ENCODE data around the gene PLAAT1. TPM values are rescaled to one million over a fixed set of nuclear protein-coding genes. Genes with fewer than 3 reads are reported as not detected.

Gene PLAAT1
- polyA plus RNA-seq (2014; cell fraction: cytosol; rRNA removed), result 0.17 TPM in 1 of 2 replicates, not detected in the other
- not detected in 2 replicates for polyA plus RNA-seq (2014; cell fraction: nucleus; rRNA removed)

DNA sequence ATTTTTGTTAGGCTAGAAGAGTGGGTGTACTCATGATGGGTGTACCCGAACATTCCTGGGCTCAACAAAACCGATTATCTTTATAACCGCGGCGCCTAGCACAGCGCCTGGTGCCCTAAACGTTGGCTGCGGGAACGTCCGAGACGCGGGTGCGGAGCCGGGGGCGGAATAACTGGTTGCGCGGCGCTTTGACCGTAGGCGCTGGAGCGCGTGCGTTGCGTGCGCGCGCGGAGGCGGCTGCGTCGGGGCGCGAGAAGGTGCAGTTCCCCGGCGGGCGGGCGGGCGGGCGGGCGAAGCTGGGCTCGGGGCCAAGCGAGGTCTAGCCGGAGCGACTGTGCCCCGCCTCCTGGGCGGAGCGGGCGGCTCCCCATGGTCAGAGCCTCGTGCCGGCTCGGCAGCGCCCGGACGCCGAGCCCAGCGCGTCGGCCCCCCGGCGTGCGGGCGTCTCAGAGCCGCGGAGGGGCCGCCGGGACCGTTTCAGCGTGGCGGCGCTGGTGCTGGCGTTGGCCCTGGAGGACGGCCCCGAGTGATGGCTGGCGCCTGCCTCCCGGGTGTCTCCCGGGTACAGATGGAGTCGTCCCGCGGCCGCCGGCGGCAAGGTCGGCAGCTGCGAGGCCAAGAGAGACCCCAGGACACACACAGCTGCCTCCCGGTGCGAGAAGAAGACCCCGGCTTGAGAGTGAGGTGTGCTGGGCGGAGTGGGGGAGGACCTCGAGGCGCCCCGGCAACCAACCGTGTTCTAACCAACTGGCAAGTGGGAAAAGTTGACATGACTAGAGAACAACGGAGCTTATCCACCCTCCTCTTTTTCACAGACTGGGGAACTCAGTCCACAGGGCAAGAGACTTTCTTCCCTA, at the start of gene PLAAT1:
Gene PLAAT1 (plus strand): TSS at position 373 of the 857 bp plus-strand sequence. CDS start 14,429 bp downstream, outside the sequence.
- DNase-seq (ENCODE audit: low spot score), result peak; percentile 43

DNA sequence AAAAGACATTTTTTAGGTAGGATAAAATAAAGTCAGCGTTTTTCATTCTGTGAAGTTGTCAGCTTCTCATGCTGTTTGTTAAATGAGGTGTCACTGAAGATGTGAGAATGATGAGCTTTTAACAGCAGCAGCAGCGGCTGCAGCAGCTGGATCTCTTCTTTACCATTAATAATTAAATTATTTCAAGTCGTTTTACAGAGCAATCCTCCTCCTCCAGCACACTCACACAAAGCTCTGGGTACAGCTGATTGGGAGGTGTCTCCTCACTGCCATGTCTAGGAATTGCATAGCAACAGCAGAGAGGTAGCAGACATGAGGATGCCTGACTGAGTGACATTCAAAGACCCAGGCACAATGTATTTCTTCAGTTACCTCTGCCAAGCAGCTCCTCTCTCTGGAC, 46.7 kb upstream of the PLAAT1 start:
- no peak for DNase-seq (ENCODE audit: low spot score)

DNA sequence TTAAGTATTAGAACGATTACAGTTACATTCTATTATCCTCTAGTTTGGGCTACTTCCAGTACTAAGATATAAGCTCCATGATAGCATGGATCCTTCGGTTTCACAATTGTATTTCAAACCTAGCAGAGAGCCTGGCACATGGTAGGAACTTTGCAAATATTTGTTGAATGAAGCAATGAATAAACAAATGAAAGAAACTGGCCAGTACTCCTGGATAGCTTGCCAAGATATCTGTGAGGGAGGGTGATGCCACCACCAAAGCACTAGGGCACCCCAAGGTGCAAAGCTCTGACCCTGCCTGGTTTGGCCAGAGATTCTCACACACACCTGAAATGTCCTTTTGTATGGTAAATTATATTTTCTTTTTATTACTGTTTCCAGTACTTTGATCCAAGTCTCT, 44.3 kb upstream of the PLAAT1 start:
- no peak for DNase-seq (ENCODE audit: low spot score)

DNA sequence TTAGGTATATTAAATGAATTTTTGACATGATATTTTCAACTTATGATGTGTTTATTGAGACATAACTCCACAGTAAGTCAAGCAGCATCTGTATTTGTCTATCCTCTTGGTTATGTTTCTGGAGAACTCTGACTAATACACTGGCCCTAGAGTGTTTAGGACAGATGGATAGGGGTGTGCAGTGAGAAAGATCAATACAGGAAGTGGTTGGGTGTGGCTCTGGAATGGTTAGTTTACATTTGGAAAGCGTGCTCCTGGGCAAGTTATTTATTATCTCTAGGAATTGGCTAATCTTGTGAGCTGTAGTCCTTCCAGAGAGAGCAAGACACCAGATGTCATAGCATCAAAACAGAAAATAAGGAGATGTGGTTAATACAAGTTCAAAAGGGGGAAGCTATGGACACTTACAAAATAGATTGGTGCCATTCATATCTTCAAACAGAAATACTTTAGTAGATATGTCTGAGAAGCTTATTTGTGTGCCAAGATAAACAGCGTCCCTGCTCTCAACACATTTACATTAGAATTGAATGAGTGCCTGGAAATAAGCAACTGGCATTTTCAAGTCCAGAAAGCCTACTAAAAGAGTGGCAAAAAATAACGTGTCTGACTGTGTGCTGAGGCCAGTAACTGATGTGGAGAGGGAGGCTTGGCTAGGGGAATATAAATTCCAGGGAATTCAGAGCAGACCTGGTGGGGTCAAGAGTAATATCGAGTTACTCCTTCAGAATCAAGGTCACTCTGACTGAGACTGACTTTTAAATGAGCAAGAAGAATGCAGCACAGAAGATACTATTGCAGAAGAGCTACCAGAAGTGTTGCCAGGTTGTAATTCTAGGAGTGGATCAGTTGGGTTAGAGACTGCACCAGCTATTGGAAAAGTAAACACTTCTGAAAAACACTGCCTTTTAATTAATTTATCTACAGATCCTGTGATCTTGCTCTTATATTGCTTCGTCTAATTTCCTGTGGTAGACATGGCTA, 33.4 kb upstream of the PLAAT1 start:
- no peak for DNase-seq (ENCODE audit: low spot score)

DNA sequence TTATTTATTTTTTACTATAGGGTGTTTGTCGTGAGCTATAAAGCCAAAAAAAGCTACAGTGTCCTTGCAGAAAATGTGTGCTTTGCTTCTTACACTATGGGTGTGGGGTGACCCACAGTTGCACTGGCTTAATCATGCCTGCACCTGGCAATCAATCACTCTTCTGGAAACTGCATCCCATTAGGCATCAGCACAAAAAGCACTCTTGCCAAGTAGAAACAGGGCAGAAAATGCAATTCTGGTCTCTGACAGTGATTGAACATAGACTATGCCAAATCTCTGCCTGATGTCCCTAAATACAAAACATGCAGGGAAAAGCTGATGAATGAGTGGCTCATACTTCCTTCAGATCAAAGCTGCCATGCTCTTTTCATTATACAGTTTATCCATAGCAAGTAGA, 30.4 kb upstream of the PLAAT1 start:
- no peak for DNase-seq (ENCODE audit: low spot score)

DNA sequence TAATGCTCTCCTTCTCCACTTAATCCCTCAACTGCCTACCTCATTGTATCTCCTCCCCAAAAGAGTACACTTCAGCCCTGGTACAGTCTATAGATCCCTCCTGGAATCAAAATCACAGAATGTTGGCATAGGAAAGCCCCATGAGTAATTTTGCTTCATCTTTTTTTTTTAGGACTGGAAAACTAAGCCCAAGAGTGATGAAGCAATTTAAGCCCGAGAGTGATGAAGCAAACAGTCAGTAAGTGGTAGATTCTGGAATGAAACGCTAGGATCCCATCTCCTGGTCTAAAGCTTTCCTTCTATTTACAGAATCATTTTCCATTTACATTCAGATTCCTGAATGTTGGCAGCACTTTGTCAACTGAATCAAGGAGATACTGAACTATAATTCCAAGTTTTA, 29.8 kb upstream of the PLAAT1 start:
- no peak for DNase-seq (ENCODE audit: low spot score)

DNA sequence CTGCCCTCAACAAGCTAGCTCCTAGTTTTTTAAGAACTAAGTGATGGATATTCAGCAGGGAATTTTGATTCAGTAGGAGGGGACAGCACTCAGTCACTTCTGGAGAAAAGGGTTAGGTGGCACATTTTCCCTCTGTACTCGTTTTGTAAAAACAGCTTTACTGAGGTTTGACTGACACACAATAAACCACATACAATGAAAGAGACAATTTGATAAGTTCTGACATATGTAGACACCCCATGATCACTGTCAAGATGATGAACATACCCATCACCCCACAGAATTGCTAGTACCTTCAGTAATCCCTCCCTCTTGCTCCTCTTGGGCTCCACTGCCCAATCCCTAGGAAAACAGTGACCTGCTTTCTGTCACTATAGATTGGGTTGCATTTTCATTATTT, 29.0 kb upstream of the PLAAT1 start:
- DNase-seq (ENCODE audit: low spot score), result no peak

DNA sequence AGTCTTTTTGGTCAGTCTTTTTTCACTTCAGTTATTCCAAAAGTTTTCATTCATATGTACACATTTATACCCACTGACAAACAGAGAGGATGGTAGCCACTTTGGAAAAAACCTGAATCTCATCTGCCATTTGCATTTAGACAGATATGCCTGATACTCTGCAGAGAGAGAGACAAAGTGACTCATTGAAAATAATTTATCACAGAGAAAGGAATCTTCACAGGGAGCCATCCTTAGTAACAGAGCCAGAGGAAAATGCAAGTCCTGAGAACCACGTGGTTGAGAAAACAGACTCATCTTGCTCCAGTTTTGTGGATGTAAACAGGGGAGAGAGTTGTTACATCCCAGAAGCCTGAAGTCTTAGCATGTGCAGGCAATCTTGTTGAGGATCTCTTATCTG, 28.2 kb upstream of the PLAAT1 start:
- no peak for DNase-seq (ENCODE audit: low spot score)

DNA sequence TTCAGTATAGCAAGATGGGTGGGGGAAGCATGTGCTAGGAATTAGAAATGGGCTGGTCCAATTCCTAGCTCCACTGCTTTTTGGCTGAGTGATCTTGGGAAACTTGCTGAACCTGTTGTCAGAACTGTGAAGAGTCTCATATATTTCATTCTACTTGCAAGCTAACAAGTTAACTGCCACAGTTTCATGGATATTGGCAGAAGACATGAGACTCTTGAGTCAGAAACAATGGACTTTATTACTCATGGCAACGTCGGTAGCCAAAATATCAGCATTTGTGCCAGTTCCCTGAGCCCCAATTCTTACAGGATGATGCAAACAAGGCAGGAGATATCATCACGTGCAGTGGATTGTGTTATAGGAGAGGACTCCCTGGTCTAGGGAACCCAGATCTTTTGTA, 26.6 kb upstream of the PLAAT1 start:
- DNase-seq (ENCODE audit: low spot score), result no peak

DNA sequence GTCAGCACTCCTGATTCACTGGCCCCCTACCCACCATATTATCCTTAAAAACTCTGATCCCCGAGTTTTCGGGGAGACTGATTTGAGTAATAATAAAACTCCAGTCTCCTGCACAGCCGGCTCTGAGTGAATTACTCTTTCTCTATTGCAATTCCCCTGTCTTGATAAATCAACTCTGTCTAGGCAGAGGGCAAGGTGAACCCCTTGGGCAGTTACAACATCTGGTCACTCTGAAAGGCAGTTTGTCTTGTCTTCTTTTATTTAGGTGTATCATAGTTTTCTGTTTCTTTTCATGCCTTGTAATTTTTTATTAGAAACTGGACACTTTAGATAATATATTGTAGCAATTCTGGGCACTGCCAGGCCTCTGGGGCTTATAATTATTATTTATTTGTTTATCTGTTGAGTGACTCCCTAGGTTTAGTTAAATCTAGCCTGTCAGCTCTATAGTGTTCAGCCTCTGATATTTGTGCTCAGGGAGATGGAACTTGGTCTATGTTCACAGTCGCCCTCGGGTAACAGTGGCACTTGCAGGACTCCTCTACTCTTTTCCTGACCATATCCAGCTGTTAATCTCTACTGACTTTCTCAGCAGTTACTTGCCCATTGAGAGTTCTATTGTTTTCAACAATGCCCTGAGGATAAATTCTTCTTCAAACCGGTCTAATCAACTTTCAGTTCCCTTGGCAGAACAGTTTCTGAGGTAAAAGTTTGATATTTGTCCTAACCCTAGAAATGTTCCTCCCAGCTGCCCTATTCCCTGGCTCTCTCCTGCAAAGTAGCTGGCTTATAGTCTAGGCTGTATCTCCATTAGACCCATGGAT, 15.5 kb upstream of the PLAAT1 start:
- no peak for DNase-seq (ENCODE audit: low spot score)

DNA sequence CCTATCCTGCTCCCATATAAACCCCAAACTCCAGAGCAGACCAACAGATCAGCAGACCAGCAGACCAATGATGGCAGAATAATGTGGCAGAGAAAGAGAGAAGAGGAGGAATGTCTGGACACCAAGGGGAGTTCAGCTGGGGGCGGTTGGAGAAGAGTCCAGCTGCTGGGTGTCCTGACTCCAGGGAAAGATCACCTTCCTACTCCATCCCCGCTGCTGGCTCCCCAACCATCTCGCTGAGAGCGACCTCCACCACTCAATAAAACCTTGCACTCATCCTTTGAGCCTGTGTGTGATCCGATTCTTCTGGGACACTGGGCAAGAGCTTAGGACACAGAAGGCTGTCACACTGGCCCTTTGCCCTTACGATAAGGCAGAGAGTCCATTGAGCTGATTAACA, 12.8 kb upstream of the PLAAT1 start:
- DNase-seq (ENCODE audit: low spot score), result no peak

DNA sequence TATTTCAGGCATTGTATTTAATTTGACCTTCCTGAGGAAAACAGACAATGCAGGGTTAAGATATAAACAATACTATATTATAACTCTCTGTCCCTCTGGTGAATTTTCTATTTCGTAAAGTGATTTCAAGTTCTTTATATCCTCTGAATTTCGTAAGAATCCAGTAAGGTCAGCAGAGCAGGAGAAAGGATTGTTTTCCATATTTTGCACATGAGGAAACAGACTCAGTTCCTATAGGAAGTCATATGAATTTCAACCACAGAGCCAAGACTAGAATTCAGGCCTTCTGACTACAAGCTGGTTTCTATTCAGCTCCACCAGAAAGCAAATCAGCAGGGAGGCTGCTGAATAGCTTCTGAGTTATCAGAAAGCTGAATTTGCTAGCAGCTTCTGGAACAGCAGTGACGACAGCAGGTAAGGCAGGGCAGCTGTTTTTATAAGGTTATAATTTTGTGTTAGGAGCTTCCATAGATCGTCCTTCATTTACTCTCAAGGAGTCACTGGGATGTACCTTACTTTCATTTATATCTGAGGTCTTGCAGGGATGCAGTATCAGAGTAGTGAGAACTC, 11.1 kb upstream of the PLAAT1 start:
- no peak for DNase-seq (ENCODE audit: low spot score)

DNA sequence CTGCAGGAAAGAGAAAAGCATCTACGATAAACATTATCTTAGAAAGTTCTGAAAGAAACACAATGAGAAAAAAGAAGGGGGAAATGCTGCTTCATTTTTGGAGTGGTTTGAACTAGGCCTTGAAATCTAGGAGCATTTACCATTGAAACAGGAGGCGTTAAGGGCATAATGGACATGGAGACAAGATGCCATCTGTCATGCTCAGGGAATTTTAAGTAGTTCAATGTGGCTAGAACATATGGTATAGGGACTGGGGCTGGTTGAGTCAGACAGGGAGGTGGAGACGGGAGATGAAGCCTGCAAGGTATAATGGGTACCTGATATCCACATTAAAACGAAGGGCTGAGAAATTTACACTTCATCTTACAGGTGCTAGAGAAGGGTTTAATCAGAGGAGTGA, 10.4 kb upstream of the PLAAT1 start:
- no peak for DNase-seq (ENCODE audit: low spot score)

DNA sequence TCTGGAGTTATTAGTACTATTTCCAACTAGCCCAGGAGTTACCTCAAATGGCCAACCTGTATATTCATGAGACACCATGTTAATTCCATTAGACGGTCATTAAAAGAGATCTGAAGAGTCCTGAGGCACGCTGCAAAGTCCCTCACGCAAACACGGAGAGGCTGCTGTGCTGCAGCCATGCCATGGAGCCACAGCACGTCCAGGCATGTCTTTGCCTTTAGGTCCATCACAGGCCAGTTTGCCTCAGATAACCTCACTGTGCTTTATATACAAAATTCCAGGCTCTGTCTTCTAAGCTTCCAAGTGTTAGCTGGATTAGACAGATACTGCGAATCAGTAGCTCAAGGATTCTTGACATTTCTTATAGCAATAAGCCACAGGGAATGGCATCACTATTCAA, 9.8 kb upstream of the PLAAT1 start:
- DNase-seq (ENCODE audit: low spot score), result no peak

DNA sequence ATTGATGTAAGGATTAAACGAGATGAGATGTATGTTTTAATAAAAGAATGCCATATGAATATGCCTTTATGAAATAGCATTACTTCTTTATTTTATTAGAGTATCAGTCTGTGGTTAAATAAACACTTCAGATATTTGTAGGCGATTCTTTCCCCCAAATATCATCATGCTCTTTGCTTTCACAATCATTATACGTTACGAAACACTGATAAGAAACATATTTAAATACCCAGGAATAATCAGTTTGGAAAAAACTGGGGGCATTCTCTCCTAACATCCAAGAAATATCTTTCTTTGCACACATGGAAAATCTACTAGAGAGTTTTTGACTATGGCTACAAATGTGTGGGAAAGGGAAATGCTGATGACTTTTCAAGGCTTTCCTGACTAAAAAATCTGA, 4.4 kb upstream of the PLAAT1 start:
- no peak for DNase-seq (ENCODE audit: low spot score)

DNA sequence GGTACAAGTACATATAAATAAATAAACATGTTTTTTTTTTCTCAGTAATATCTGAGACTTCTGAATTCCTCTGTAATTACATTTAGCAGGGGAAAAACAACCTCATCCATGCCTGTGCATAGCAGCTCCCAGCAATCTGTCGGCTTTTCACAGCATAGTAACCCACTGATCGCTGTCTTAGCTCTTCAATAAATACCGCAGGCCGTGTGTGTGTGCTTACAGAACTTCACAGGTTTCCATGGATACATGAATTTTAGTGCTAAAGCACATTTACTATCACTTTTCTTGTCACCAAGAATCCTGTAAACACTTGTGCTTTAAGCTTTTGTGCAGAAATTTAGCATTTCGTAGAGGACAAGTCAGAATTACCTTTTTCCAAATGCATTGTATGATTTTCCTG, 4.0 kb upstream of the PLAAT1 start:
- no peak for DNase-seq (ENCODE audit: low spot score)

DNA sequence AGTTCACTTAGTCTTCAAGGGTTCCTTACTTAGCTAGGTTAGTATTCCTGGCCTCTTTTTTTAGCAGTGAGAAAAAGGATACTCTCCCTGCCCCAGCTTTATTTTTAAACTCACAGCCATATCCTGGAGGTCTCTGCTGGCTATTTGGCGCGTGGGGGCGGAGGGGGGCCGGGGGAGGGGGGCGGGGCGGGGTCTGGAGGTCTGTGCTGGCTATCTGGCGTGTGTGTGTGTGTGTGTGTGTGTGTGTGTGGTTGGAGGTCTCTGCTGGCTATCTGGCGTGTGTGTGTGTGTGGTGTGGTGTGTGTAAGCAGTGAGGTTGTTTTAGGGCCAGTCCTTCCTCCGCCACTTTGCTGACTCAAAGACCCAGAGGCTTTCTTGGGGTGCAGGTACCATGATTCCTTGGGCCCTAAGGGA, 579 bp upstream of the PLAAT1 start:
- DNase-seq (ENCODE audit: low spot score), result no peak

DNA sequence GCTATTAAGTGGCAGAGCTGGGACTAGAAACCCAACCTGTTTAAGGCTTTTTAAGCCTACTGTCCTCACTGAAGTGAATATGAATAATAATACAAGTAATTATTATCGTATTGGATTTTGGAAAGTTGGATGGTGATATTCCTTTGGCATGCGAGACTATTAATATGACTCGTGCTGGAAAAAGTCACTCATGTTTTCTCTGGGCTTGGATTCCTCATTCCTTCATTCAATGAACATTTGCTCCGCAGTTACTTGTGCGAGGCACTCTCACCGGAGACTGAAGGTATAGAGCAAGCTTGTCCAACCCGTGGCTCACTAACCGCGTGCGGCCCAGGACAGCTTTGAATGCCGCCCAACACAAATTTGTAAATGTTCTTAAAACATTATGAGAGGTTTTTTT, 694 bp downstream of the PLAAT1 start:
- DNase-seq (ENCODE audit: low spot score), result no peak

DNA sequence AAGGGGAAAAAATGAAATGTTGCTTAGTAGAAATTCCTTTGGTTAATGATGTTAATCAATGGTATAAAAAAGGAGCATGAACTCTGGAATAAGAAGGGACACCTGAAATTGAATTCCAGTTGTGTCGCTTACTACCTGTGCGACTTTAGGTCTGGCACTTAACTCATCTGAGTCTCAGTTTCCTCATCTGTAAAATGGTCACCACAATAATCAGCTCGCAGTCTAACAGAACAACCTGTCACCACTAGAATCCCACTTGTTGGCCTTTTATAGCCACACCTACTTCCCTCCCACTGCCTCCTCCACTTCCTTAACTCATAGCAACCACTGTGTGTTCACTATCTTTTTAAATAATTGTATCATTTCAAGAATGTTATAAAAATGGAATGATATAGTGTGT, 2.5 kb downstream of the PLAAT1 start:
- no peak for DNase-seq (ENCODE audit: low spot score)

DNA sequence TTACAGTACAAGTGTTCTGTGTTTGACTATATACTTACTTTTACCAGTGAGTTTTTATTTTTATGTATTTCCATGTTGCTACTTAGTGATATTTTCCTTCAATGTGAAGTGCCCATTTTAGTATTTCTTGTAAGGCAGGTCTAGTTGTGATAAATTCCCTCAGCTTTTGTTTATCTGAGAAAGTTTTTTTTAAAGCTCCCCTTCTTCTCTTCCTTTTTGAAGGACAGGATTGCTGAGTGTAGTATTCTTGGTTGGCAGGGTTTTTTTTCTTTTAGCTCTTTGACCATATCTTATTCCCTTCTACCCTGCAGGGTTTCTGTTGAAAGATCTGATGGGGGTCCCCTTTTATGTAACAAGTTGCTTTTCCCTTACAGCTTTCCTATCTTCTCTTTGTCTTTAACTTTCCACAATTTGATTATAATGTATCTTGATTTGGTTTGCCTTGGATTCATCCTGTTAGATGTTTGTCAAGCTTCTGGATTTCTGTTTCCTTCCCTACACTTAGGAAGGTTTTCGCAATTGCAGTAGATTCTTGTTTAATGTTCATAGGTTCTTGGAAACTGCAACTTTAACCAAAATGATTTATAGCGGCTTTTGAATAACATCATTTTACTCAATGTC, 7.9 kb downstream of the PLAAT1 start:
- DNase-seq (ENCODE audit: low spot score), result no peak

DNA sequence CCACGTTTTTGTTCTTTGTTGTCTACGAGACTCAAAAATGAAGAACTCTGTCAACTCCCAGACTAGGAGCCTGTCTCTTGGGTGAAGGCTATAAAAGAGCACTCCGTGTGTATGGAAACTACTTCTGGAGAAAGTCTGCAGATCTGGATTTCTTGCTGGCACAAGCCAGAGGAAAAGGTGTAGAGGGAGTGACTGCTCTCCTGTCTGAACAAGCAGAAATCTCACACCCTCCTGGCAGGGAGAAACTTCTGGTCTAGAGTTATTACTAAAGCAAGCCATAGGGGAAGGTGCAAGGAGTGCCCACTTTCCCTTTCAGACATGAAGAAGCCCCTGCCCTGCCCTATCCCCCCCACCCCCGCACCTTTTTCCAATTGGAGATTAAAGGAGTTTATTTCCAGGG, 9.5 kb downstream of the PLAAT1 start:
- DNase-seq (ENCODE audit: low spot score), result no peak

All from SK-N-DZ (cell line).